ENCODE data around the gene DNAAF1.

Gene DNAAF1

DNA sequence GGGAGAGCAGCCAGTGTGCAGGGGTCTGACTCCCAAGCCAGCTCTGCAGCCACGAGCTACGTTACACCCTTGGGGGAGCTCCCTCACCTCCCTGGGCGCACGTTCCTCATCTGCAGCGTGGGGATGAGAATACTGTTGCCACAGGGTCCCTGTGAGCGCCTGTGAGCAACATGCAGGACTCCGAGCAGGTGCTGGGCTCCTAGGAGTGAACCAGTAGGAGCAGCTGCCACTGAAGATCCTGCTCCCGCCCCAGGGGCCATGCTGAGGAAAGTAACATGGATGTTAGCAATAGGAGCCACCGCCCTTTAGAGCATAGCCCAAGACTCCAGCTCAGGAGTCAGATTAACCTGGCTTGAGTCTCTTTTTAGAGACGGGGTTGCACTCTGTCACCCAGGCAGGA lies 15.9 kb downstream of the DNAAF1 start:
- Histone ChIP-seq H3K9me3 (ENCODE audit: insufficient read depth, low read length, severe bottlenecking) (no peaks in the 10 kb centered on the region), H3K27ac (ENCODE audit: low read length) (no peak overlapping the region), H4K20me1 (ENCODE audit: insufficient read depth, low read length) (no peaks in the 10 kb centered on the region), H3K4me1 (ENCODE audit: insufficient read depth, low read length) (no peaks in the 10 kb centered on the region), H3K4me3 (ENCODE audit: low read depth in 1 of 2, low read length in 2 of 2) (no peak overlapping the region), H3K9ac (ENCODE audit: low read depth, low read length) (no peak overlapping the region), H3K36me3 (ENCODE audit: insufficient read depth, low read length) (no peaks in the 10 kb centered on the region), H3K4me2 (ENCODE audit: insufficient read depth, low read length) (no peak overlapping the region), H3K79me2 (ENCODE audit: insufficient read depth, low read length) (no peaks in the 10 kb centered on the region), H2AFZ (ENCODE audit: low read depth, low read length) (no peak overlapping the region), H3K27me3 (ENCODE audit: insufficient read depth, low read length, poor library complexity) (peaks cover 11% of the 10 kb centered on the region)
- no peak for DNase-seq
- TF ChIP-seq, protein P1, sequence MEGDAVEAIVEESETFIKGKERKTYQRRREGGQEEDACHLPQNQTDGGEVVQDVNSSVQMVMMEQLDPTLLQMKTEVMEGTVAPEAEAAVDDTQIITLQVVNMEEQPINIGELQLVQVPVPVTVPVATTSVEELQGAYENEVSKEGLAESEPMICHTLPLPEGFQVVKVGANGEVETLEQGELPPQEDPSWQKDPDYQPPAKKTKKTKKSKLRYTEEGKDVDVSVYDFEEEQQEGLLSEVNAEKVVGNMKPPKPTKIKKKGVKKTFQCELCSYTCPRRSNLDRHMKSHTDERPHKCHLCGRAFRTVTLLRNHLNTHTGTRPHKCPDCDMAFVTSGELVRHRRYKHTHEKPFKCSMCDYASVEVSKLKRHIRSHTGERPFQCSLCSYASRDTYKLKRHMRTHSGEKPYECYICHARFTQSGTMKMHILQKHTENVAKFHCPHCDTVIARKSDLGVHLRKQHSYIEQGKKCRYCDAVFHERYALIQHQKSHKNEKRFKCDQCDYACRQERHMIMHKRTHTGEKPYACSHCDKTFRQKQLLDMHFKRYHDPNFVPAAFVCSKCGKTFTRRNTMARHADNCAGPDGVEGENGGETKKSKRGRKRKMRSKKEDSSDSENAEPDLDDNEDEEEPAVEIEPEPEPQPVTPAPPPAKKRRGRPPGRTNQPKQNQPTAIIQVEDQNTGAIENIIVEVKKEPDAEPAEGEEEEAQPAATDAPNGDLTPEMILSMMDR (IDR thresholded peaks at IDR 0.05; ENCODE audit: borderline replicate concordance, extremely low read depth, low read length, poor library complexity, severe bottlenecking) = no peak
- no peak for TF ChIP-seq EZH2 (IDR thresholded peaks at IDR 0.05; ENCODE audit: borderline replicate concordance, low read depth, low read length, severe bottlenecking)
- ATAC-seq (ENCODE audit: insufficient read depth, low read depth) = no peak

DNA sequence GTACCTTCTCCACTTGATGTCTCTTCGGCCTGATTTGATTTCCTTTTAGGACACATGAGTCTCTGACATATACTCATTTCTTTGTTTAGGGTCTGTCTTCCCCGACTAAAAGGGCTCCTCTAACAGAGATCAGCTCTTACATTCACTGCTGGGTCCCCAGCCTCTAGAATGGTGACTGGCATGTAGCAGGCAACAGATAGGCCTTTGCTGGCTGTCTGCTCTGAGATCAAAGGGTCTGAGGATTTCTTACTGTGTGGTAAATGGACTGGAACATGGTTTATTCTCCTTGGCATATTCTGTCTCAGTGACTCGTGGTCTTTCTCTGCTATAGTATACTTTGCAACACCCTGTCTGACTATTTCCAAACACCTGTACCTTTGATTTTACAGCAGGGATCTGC lies 16.7 kb downstream of the DNAAF1 start:
- Histone ChIP-seq H2AFZ (ENCODE audit: low read depth, low read length) (no peak overlapping the region), H4K20me1 (ENCODE audit: insufficient read depth, low read length) (no peaks in the 10 kb centered on the region), H3K4me3 (ENCODE audit: low read depth in 1 of 2, low read length in 2 of 2) (no peak overlapping the region), H3K27me3 (ENCODE audit: insufficient read depth, low read length, poor library complexity) (peaks cover 12% of the 10 kb centered on the region), H3K36me3 (ENCODE audit: insufficient read depth, low read length) (no peaks in the 10 kb centered on the region), H3K27ac (ENCODE audit: low read length) (no peak overlapping the region), H3K4me1 (ENCODE audit: insufficient read depth, low read length) (no peaks in the 10 kb centered on the region), H3K9ac (ENCODE audit: low read depth, low read length) (no peak overlapping the region), H3K79me2 (ENCODE audit: insufficient read depth, low read length) (no peaks in the 10 kb centered on the region), H3K4me2 (ENCODE audit: insufficient read depth, low read length) (no peak overlapping the region), H3K9me3 (ENCODE audit: insufficient read depth, low read length, severe bottlenecking) (no peaks in the 10 kb centered on the region)
- no peak for ATAC-seq (ENCODE audit: insufficient read depth, low read depth)
- DNase-seq = no peak
- TF ChIP-seq, protein P1 (IDR thresholded peaks at IDR 0.05; ENCODE audit: borderline replicate concordance, extremely low read depth, low read length, poor library complexity, severe bottlenecking) = no peak
- no peak for TF ChIP-seq EZH2 (IDR thresholded peaks at IDR 0.05; ENCODE audit: borderline replicate concordance, low read depth, low read length, severe bottlenecking)

- Histone ChIP-seq H3K9me3 (ENCODE audit: insufficient read depth, low read length, severe bottlenecking) (no peaks in the 10 kb centered on the region), H3K4me2 (ENCODE audit: insufficient read depth, low read length) (no peak overlapping the region), H3K36me3 (ENCODE audit: insufficient read depth, low read length) (no peaks in the 10 kb centered on the region), H2AFZ (ENCODE audit: low read depth, low read length) (no peak overlapping the region), H4K20me1 (ENCODE audit: insufficient read depth, low read length) (no peaks in the 10 kb centered on the region), H3K27me3 (ENCODE audit: insufficient read depth, low read length, poor library complexity) (peaks cover 13% of the 10 kb centered on the region), H3K4me1 (ENCODE audit: insufficient read depth, low read length) (no peaks in the 10 kb centered on the region), H3K79me2 (ENCODE audit: insufficient read depth, low read length) (no peaks in the 10 kb centered on the region), H3K4me3 (ENCODE audit: low read depth in 1 of 2, low read length in 2 of 2) (no peak overlapping the region), H3K9ac (ENCODE audit: low read depth, low read length) (no peak overlapping the region), H3K27ac (ENCODE audit: low read length) (no peak overlapping the region)
- DNase-seq (no peak), ATAC-seq (ENCODE audit: insufficient read depth, low read depth) (no peak)
- TF ChIP-seq EZH2 (IDR thresholded peaks at IDR 0.05; ENCODE audit: borderline replicate concordance, low read depth, low read length, severe bottlenecking) = no peak
- TF ChIP-seq, protein P1 (IDR thresholded peaks at IDR 0.05; ENCODE audit: borderline replicate concordance, extremely low read depth, low read length, poor library complexity, severe bottlenecking) = no peak
Observed at GRCh38 chr16:84165746-84166145, 20.6 kb downstream of the DNAAF1 start.
